Pericardium fibroblast (primary cell): ENCODE data around the gene PGLYRP3. TPM values are rescaled to one million over a fixed set of nuclear protein-coding genes. Genes with fewer than 3 reads are reported as not detected.

Experiments
- total RNA-seq: library from RNA; depleted of rRNA; stranded (reverse); fragments of >200 nt; gene quantifications from 2 replicates; pipeline ENCODE4 v1.2.3, GENCODE V29; 2015

The PGLYRP3 gene
- not detected in 2 replicates for total RNA-seq

GRCh38 chr1:153312570-153313186, at the start of gene PGLYRP3:
Gene PGLYRP3, minus strand, starts transcription at chr1:153312952. Its CDS starts 2,287 bp downstream, at chr1:153310665.

GRCh38 chr1:153357853-153358690, 45.3 kb upstream of the PGLYRP3 start, which contains the start of gene S100A9:
Gene S100A9, plus strand, starts transcription at chr1:153357854. Its CDS starts 430 bp downstream, at chr1:153358284.

DNA sequence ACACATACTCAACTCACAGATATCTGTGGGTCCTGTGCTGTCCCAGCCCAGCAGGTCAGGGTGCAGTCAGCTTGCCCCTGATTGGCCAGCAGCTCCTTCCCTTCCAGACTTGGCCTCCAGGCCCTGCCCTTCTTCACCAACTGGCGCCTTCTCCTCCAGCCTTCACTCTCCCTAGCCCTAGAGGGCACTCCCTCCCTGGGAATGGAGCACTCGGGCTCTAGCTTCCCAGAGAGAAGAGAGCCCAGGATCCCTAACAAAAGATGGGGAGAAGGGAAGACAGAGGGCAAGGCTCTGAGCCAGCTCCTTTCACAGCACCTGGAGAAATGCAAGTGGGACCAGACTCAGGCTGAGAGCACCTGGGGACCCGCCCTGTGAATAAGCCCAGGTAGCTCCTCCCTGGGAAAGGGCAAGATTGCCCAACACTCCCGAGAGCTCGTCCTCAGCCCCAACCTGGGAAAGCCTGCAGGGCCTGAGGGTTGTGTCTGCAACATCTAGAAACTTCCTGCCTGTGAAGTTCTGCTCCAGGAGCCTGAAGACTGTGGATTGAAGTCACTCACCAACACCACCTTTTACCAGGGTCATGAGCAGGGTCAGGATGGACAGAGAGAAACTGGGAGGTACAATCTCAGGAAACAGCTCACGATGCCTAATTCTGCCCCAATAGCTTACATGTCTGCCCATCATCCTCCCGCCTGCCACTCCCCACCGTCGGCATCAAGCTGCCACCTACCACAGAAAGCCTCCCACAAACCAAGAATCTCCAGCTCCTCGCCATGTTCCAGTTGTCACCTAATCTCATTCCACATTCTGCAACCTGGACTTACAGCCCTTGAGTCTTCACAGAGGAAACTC, 36.0 kb upstream of the PGLYRP3 start, which contains the start of gene PGLYRP4:
Gene PGLYRP4, minus strand, starts transcription at position 331 of the 852 bp plus-strand sequence. CDS start 909 bp downstream, outside the sequence.

GRCh38 chr1:153259387-153259786, 53.4 kb downstream of the PGLYRP3 start, which contains the start of gene LORICRIN:
Gene LORICRIN, plus strand, starts transcription at chr1:153259687. Its CDS starts 1,263 bp downstream, at chr1:153260950.

Other genes with a start within 250 kb of the PGLYRP3 start
- not detected in 2 replicates for gene SPRR2B, start 241.3 kb downstream of the PGLYRP3 start, total RNA-seq
- gene SPRR2E, start 218.4 kb downstream of the PGLYRP3 start, total RNA-seq = not detected in 2 replicates
- gene SPRR2F, start 199.4 kb downstream of the PGLYRP3 start, total RNA-seq = not detected in 2 replicates
- gene SPRR2G, start 162.1 kb downstream of the PGLYRP3 start, total RNA-seq = not detected in 2 replicates
- gene LELP1, start 109.5 kb downstream of the PGLYRP3 start, total RNA-seq = not detected in 2 replicates
- 0.12 TPM in 1 of 2 replicates, not detected in the other for gene PRR9, start 95.4 kb downstream of the PGLYRP3 start, total RNA-seq
- gene LORICRIN, start 53.3 kb downstream of the PGLYRP3 start, total RNA-seq = not detected in 2 replicates
- not detected in 2 replicates for gene PGLYRP4, start 35.9 kb upstream of the PGLYRP3 start, total RNA-seq
- 0.82 TPM in 1 of 2 replicates, not detected in the other for gene S100A9, start 44.9 kb upstream of the PGLYRP3 start, total RNA-seq
- not detected in 2 replicates for gene S100A12, start 62.7 kb upstream of the PGLYRP3 start, total RNA-seq
- gene S100A8, start 78.1 kb upstream of the PGLYRP3 start, total RNA-seq = not detected in 2 replicates
- not detected in 2 replicates for gene S100A7A, start 103.6 kb upstream of the PGLYRP3 start, total RNA-seq
- gene S100A7, start 147.7 kb upstream of the PGLYRP3 start, total RNA-seq = not detected in 2 replicates
- 841 and 1,509 TPM in 2 replicates for gene S100A6, start 223.0 kb upstream of the PGLYRP3 start, total RNA-seq
- not detected in 2 replicates for gene S100A5, start 228.0 kb upstream of the PGLYRP3 start, total RNA-seq
- 33.4 and 191 TPM in 2 replicates for gene S100A4, start 232.9 kb upstream of the PGLYRP3 start, total RNA-seq
- gene S100A3, start 236.3 kb upstream of the PGLYRP3 start, total RNA-seq = 2.5 and 10.0 TPM in 2 replicates